Caco-2 (cell line): Measurements from ENCODE around the gene MECR. TPM values are rescaled to one million over a fixed set of nuclear protein-coding genes. Genes with fewer than 3 reads are reported as not detected.
"Not testable (repeated sequence)": the region's sequence is repeated elsewhere in the genome, so short reads cannot be mapped to it uniquely, and the experiment has no call there.

ENCODE experiments used
- BruUV-seq: library from RNA; stranded (reverse); fragments of 400-500 nt; replicated peaks from 2 replicates; lab custom pipeline; 2021; lab: Mats Ljungman, UMichigan
- CTCF ChIA-PET: fragments of 300-600 bp; sonication (Branson Sonifier 250); formaldehyde crosslinking; loops from one replicate; lab custom pipeline; 2022; ENCODE audit warnings: antibody characterized with exemption; lab: Charles Lee
- POLR2A ChIA-PET: fragments of 300-600 bp; sonication (Branson Sonifier 250); formaldehyde crosslinking; loops from one replicate; lab custom pipeline; 2022; ENCODE audit warnings: antibody characterized with exemption; lab: Charles Lee
- DNase-seq, 2 experiments: peaks; one replicate each; pipeline versions ENCODE4 v3.0.0 to v3.0.0-alpha.2; 2020 to 2022
- H3K27me3 ChIP-seq: replicated peaks from 2 replicates; pipeline ENCODE4 v1.6.0; 2011; ENCODE audit warnings: low read length; ENCODE audit not compliant: control insufficient read depth, insufficient read depth
- H3K36me3 ChIP-seq: 2 replicates; pipeline ENCODE4 v1.5.1; 2011; ENCODE audit warnings: low read length; ENCODE audit not compliant: control insufficient read depth, insufficient read depth
- H3K4me1 ChIP-seq: fragments of 250-450 bp; sonication (Bioruptor Pico); 2 replicates; pipeline ENCODE4 v1.5.1; 2020; ENCODE audit warnings: mild to moderate bottlenecking
- H3K4me3 ChIP-seq: 2 replicates; pipeline ENCODE4 v1.5.1; 2011; ENCODE audit warnings: low read depth, mild to moderate bottlenecking, control low read depth, low read length
- H3K9me3 ChIP-seq: fragments of 250-450 bp; sonication (Bioruptor Pico); 2 replicates; pipeline ENCODE4 v1.5.1; 2020; ENCODE audit warnings: mild to moderate bottlenecking, moderate library complexity
- H3K27ac Mint-ChIP-seq: one replicate; pipeline ENCODE4 v1.8.0; 2022; ENCODE audit warnings: mixed read lengths; ENCODE audit not compliant: unreplicated experiment
- H3K27me3 Mint-ChIP-seq: one replicate; pipeline ENCODE4 v1.8.0; 2022; ENCODE audit warnings: mixed read lengths; ENCODE audit not compliant: insufficient read depth, unreplicated experiment
- H3K36me3 Mint-ChIP-seq: one replicate; pipeline ENCODE4 v1.8.0; 2022; ENCODE audit warnings: mild to moderate bottlenecking, mixed read lengths; ENCODE audit not compliant: insufficient read depth, unreplicated experiment
- H3K4me1 Mint-ChIP-seq: one replicate; pipeline ENCODE4 v1.8.0; 2022; ENCODE audit warnings: low read depth, mixed read lengths; ENCODE audit not compliant: unreplicated experiment
- H3K4me3 Mint-ChIP-seq: one replicate; pipeline ENCODE4 v1.8.0; 2022; ENCODE audit warnings: mild to moderate bottlenecking, moderate library complexity, mixed read lengths; ENCODE audit not compliant: unreplicated experiment
- H3K9me3 Mint-ChIP-seq: one replicate; pipeline ENCODE4 v1.8.0; 2022; ENCODE audit warnings: mixed read lengths; ENCODE audit not compliant: unreplicated experiment
- CTCF ChIP-seq, 2 experiments: fragments of 200-600 bp in 1 of 2; IDR thresholded peaks; 1 replicate in 1 of 2; 2 replicates in 1 of 2; pipeline versions ENCODE4 v1.5.1 to v1.8.0; 2011 to 2022; ENCODE audit warnings: antibody characterized with exemption in 1 of 2, control low read depth in 1 of 2, inconsistent platforms in 1 of 2, low read depth in 1 of 2, low read length in 1 of 2, mild to moderate bottlenecking in 1 of 2, moderate library complexity in 1 of 2; ENCODE audit not compliant: insufficient read depth in 1 of 2, severe bottlenecking in 1 of 2, unreplicated experiment in 1 of 2
- intact Hi-C: fragments of 100-400 bp; cut with micrococcal nuclease; formaldehyde crosslinking; loops from one replicate; pipeline ENCODE4 v1.10.0; 2022; ENCODE audit not compliant: unreplicated experiment
- total RNA-seq: library from RNA; stranded (reverse); gene quantifications from 2 replicates; pipeline ENCODE4 v1.2.3, GENCODE V29; 2022

MECR gene
- total RNA-seq, 1 experiment from 2014 or later, result 23.1 TPM

- Histone ChIP-seq H3K9me3 (peaks cover 2% of the 10 kb centered on the region; the same call in 1 of the 2 replicates), H3K4me1 (peaks cover 10% of the 10 kb centered on the region), H3K4me3 (no peak overlapping the region), H3K36me3 (no peaks in the 10 kb centered on the region; the same call in none of the 2 replicates), H3K27me3 (no peaks in the 10 kb centered on the region)
- no peak for TF ChIP-seq CTCF (IDR thresholded peaks at IDR 0.05; ENCODE audit: insufficient read depth in 1 of 2, low read depth in 1 of 2, low read length in 1 of 2, severe bottlenecking in 1 of 2, unreplicated experiment in 1 of 2)
- intact Hi-C loops, result no loop called here
- POLR2A ChIA-PET, result no interaction called here
- no peaks in the 10 kb centered on the region for H3K9me3 Mint-ChIP-seq
- CTCF ChIA-PET, result no interaction called here
- no peaks in the 10 kb centered on the region for H3K27me3 Mint-ChIP-seq
- no peak overlapping the region for H3K4me3 Mint-ChIP-seq
- no TSS peak for BruUV-seq
- H3K36me3 Mint-ChIP-seq, result peaks cover 92% of the 10 kb centered on the region
- peaks cover 9% of the 10 kb centered on the region for H3K4me1 Mint-ChIP-seq
- no peak for DNase-seq
- H3K27ac Mint-ChIP-seq, result no peak overlapping the region
Observed at GRCh38 chr1:29152046-29152805, 78.5 kb downstream of the MECR start.

- POLR2A ChIA-PET, result not testable (repeated sequence)
Observed at GRCh38 chr1:29150346-29150745, 80.4 kb downstream of the MECR start.

GRCh38 chr1:29148656-29149491, 81.9 kb downstream of the MECR start:
- Mint-ChIP-seq H3K4me3 (no peak overlapping the region), H3K27me3 (no peaks in the 10 kb centered on the region), H3K27ac (peak overlapping the region; percentile 67), H3K4me1 (peaks cover 18% of the 10 kb centered on the region), H3K9me3 (no peaks in the 10 kb centered on the region), H3K36me3 (peaks cover 91% of the 10 kb centered on the region)
- BruUV-seq, result TSS peak; percentile 85
- no peaks in the 10 kb centered on the region for H3K27me3 ChIP-seq
- peaks cover 15% of the 10 kb centered on the region for H3K4me1 ChIP-seq
- H3K36me3 ChIP-seq, result no peaks in the 10 kb centered on the region; the same call in none of the 2 replicates
- POLR2A ChIA-PET, result no interaction called here
- CTCF ChIA-PET, result no interaction called here
- H3K9me3 ChIP-seq, result no peaks in the 10 kb centered on the region
- DNase-seq, result no peak
- intact Hi-C loops, result no loop called here
- TF ChIP-seq CTCF (IDR thresholded peaks at IDR 0.05; ENCODE audit: insufficient read depth in 1 of 2, low read depth in 1 of 2, low read length in 1 of 2, severe bottlenecking in 1 of 2, unreplicated experiment in 1 of 2), result no peak
- H3K4me3 ChIP-seq, result no peak overlapping the region

More at GRCh38 chr1:29150346-29150745, 80.4 kb downstream of the MECR start:
- intact Hi-C loops, H3K4me3 ChIP-seq, H3K9me3 Mint-ChIP-seq, BruUV-seq, DNase-seq, H3K4me3 Mint-ChIP-seq, H3K27me3 Mint-ChIP-seq, CTCF ChIA-PET, H3K9me3 ChIP-seq, H3K36me3 ChIP-seq, H3K27me3 ChIP-seq: not testable (repeated sequence)
- H3K4me1 ChIP-seq, result peaks cover 14% of the 10 kb centered on the region
- H3K27ac Mint-ChIP-seq, result peak overlapping the region; percentile 42
- peaks cover 100% of the 10 kb centered on the region for H3K36me3 Mint-ChIP-seq
- H3K4me1 Mint-ChIP-seq, result peaks cover 18% of the 10 kb centered on the region
